ENCODE results near the gene CERS6. TPM values are rescaled to one million over a fixed set of nuclear protein-coding genes. Genes with fewer than 3 reads are reported as not detected.
A peak's percentile ranks its signal among the peaks of the same experiment; 100 is the strongest.

CERS6 gene
- total RNA-seq, 1 donor from 2014 or later: 55.3 TPM

DNA sequence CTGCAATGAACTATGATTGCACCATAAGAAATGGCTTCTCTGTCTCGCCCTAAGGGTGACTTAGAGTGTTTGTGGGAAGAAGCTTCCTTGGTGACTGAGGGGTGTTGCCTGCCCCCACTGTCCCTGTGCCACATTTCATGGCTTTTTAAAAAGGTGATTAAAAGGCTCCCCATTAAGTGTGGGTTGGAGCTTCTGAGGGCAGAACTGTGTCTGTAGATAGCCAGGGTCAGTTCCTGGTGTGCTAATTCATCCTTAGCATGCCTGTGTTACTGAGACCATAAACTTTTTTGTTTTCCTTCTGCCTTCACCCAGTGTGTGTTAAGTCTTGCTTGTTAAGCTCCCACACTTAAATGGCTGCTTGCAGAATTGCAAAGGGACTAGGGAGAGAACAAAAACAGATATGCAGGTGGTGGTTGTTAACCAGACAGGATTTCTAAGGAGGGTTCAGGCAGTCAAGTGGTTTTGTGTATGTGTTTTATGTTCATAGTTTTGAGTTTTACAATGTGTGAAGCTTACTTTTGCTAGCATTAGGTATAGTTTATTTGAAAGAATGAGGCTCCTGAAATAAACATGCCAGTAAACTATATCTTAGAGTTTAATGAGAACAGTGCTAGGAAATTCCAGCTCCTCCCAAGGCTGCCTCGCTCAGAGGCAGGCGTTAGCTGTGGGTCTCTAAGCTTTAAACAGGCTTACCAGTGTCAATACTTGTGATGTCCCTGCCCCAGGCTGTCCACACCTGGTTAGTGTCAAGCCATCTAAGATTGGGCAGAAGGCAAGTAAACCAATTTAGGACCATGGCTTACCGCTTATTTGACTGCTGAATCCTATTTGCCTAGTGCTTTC, 14.5 kb downstream of the CERS6 start:
- DNase-seq (ENCODE audit: low read depth): no peak
- no peak for TF ChIP-seq CTCF (IDR thresholded peaks at IDR 0.05; ENCODE audit: insufficient read depth, low read length, severe bottlenecking)
- no peak for FAIRE-seq
- Histone ChIP-seq H3K27me3 (ENCODE audit: control insufficient read depth, insufficient read depth, low read length) (no peaks in the 10 kb centered on the region), H3K36me3 (ENCODE audit: control insufficient read depth, insufficient read depth, low read length) (no peaks in the 10 kb centered on the region), H3K4me3 (ENCODE audit: low read depth, low read length) (no peak overlapping the region)

DNA sequence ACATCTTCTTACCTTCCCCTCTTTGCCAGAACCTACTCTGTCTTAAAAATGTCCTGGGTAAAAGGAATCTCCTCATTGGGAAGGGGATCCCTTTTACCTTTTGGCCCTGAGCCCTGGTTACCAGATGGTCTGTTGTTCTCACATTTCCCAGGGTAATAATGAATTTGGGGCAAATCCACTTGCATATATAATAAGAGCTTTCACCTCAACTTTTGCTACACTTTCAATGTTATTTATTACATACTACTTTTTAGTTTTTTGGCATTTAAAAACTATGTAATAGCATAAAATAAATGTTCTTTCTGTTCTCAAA, 15.0 kb downstream of the CERS6 start:
- TF ChIP-seq CTCF (IDR thresholded peaks at IDR 0.05; ENCODE audit: insufficient read depth, low read length, severe bottlenecking): no peak
- DNase-seq (ENCODE audit: low read depth) (no peak), FAIRE-seq (no peak)
- Histone ChIP-seq H3K27me3 (ENCODE audit: control insufficient read depth, insufficient read depth, low read length) (no peaks in the 10 kb centered on the region), H3K4me3 (ENCODE audit: low read depth, low read length) (no peak overlapping the region), H3K36me3 (ENCODE audit: control insufficient read depth, insufficient read depth, low read length) (no peaks in the 10 kb centered on the region)

- DNase-seq (ENCODE audit: low read depth): peak; percentile 78
- no peak for TF ChIP-seq CTCF (IDR thresholded peaks at IDR 0.05; ENCODE audit: insufficient read depth, low read length, severe bottlenecking)
- H3K4me3 ChIP-seq (ENCODE audit: low read depth, low read length): no peak overlapping the region
- no peak for FAIRE-seq
- H3K36me3 ChIP-seq (ENCODE audit: control insufficient read depth, insufficient read depth, low read length): no peaks in the 10 kb centered on the region
- no peaks in the 10 kb centered on the region for H3K27me3 ChIP-seq (ENCODE audit: control insufficient read depth, insufficient read depth, low read length)
Observed at GRCh38 chr2:168475636-168476035, 19.6 kb downstream of the CERS6 start.

- no peaks in the 10 kb centered on the region for H3K27me3 ChIP-seq (ENCODE audit: control insufficient read depth, insufficient read depth, low read length)
- DNase-seq (ENCODE audit: low read depth): no peak
- FAIRE-seq: peak; percentile 76
- no peaks in the 10 kb centered on the region for H3K36me3 ChIP-seq (ENCODE audit: control insufficient read depth, insufficient read depth, low read length)
- TF ChIP-seq CTCF (IDR thresholded peaks at IDR 0.05; ENCODE audit: insufficient read depth, low read length, severe bottlenecking): no peak
- no peak overlapping the region for H3K4me3 ChIP-seq (ENCODE audit: low read depth, low read length)
Observed at GRCh38 chr2:168478206-168478605, 22.1 kb downstream of the CERS6 start.

DNA sequence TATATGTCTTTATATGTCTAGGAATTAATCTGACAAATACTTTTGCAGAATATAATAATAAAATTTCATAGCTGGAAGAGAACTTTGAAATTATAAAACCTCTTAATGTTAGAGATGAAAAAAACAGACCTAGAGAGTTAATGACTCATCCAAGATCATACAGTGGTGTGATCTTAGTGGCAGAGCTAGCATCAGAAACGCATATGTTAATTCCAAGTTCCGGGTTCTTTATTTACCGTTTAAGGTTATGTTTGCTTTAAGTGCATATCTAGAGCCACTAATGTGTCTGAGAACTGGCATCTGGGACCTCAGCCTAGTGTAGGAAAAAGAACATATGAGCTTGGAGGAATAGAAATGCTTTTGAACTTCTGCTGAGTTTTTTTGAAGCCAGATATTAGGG, 24.3 kb downstream of the CERS6 start:
- Histone ChIP-seq H3K4me3 (ENCODE audit: low read depth, low read length) (no peak overlapping the region), H3K36me3 (ENCODE audit: control insufficient read depth, insufficient read depth, low read length) (no peaks in the 10 kb centered on the region), H3K27me3 (ENCODE audit: control insufficient read depth, insufficient read depth, low read length) (no peaks in the 10 kb centered on the region)
- TF ChIP-seq CTCF (IDR thresholded peaks at IDR 0.05; ENCODE audit: insufficient read depth, low read length, severe bottlenecking): no peak
- DNase-seq (ENCODE audit: low read depth) (peak; percentile 63), FAIRE-seq (no peak)

Measured in bronchial epithelial cell (primary cell).